ENCODE measurements around the gene HIP1.

DNA sequence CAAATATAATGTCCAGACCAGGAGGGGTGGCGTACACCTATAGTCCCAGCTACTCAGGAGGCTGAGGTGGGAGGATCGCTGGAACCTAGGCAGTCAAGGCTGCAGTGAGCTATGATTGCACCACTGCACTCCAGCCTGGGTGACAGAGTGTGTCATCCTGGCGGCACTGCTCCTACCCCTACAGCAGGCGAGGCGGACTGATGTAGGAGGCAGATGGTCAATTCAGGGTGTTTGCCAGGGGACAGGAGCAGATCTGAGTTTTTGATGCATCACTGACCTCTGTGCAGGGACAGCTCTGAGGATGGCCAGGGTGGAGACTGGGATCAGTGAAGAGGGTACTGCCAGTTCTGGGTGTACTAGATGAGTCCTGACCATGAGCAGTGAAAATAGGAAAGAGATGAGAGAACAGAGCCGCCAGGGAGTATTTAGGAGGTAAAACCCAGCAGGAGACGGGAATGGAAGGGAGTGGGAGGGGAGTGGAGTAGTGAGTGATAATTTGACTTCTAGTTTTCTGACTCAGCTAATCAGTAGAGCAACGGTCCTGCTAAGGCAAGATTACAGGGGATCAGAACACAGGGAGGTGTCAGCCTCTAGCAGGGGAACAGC, 75.3 kb downstream of the HIP1 start:
- TF ChIP-seq GABPA (IDR thresholded peaks at IDR 0.05; ENCODE audit: low read depth), result no peak
- TF ChIP-seq, protein P1, sequence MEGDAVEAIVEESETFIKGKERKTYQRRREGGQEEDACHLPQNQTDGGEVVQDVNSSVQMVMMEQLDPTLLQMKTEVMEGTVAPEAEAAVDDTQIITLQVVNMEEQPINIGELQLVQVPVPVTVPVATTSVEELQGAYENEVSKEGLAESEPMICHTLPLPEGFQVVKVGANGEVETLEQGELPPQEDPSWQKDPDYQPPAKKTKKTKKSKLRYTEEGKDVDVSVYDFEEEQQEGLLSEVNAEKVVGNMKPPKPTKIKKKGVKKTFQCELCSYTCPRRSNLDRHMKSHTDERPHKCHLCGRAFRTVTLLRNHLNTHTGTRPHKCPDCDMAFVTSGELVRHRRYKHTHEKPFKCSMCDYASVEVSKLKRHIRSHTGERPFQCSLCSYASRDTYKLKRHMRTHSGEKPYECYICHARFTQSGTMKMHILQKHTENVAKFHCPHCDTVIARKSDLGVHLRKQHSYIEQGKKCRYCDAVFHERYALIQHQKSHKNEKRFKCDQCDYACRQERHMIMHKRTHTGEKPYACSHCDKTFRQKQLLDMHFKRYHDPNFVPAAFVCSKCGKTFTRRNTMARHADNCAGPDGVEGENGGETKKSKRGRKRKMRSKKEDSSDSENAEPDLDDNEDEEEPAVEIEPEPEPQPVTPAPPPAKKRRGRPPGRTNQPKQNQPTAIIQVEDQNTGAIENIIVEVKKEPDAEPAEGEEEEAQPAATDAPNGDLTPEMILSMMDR (IDR thresholded peaks at IDR 0.05), result no peak
- TF ChIP-seq, protein P2, sequence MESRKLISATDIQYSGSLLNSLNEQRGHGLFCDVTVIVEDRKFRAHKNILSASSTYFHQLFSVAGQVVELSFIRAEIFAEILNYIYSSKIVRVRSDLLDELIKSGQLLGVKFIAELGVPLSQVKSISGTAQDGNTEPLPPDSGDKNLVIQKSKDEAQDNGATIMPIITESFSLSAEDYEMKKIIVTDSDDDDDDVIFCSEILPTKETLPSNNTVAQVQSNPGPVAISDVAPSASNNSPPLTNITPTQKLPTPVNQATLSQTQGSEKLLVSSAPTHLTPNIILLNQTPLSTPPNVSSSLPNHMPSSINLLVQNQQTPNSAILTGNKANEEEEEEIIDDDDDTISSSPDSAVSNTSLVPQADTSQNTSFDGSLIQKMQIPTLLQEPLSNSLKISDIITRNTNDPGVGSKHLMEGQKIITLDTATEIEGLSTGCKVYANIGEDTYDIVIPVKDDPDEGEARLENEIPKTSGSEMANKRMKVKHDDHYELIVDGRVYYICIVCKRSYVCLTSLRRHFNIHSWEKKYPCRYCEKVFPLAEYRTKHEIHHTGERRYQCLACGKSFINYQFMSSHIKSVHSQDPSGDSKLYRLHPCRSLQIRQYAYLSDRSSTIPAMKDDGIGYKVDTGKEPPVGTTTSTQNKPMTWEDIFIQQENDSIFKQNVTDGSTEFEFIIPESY (IDR thresholded peaks at IDR 0.05; ENCODE audit: borderline replicate concordance, low read depth), result no peak
- TF ChIP-seq POLR2AphosphoS5 (IDR thresholded peaks at IDR 0.05; ENCODE audit: low read depth, low read length), result no peak
- no peak for TF ChIP-seq TAF1 (IDR thresholded peaks at IDR 0.05; ENCODE audit: borderline replicate concordance, low read depth, low read length)
- TF ChIP-seq, protein P3, sequence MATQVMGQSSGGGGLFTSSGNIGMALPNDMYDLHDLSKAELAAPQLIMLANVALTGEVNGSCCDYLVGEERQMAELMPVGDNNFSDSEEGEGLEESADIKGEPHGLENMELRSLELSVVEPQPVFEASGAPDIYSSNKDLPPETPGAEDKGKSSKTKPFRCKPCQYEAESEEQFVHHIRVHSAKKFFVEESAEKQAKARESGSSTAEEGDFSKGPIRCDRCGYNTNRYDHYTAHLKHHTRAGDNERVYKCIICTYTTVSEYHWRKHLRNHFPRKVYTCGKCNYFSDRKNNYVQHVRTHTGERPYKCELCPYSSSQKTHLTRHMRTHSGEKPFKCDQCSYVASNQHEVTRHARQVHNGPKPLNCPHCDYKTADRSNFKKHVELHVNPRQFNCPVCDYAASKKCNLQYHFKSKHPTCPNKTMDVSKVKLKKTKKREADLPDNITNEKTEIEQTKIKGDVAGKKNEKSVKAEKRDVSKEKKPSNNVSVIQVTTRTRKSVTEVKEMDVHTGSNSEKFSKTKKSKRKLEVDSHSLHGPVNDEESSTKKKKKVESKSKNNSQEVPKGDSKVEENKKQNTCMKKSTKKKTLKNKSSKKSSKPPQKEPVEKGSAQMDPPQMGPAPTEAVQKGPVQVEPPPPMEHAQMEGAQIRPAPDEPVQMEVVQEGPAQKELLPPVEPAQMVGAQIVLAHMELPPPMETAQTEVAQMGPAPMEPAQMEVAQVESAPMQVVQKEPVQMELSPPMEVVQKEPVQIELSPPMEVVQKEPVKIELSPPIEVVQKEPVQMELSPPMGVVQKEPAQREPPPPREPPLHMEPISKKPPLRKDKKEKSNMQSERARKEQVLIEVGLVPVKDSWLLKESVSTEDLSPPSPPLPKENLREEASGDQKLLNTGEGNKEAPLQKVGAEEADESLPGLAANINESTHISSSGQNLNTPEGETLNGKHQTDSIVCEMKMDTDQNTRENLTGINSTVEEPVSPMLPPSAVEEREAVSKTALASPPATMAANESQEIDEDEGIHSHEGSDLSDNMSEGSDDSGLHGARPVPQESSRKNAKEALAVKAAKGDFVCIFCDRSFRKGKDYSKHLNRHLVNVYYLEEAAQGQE (IDR thresholded peaks at IDR 0.05; ENCODE audit: low read depth, low read length), result no peak
- TF ChIP-seq FOXM1 (IDR thresholded peaks at IDR 0.05; ENCODE audit: low read depth), result no peak
- TF ChIP-seq, protein P4, sequence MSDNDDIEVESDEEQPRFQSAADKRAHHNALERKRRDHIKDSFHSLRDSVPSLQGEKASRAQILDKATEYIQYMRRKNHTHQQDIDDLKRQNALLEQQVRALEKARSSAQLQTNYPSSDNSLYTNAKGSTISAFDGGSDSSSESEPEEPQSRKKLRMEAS (IDR thresholded peaks at IDR 0.05; ENCODE audit: low read depth), result no peak
- TF ChIP-seq RCOR1 (IDR thresholded peaks at IDR 0.05; ENCODE audit: low read length), result no peak
- TF ChIP-seq, protein P5, sequence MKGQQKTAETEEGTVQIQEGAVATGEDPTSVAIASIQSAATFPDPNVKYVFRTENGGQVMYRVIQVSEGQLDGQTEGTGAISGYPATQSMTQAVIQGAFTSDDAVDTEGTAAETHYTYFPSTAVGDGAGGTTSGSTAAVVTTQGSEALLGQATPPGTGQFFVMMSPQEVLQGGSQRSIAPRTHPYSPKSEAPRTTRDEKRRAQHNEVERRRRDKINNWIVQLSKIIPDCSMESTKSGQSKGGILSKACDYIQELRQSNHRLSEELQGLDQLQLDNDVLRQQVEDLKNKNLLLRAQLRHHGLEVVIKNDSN (IDR thresholded peaks at IDR 0.05; ENCODE audit: borderline replicate concordance, low read depth), result no peak
- TF ChIP-seq, protein P6, sequence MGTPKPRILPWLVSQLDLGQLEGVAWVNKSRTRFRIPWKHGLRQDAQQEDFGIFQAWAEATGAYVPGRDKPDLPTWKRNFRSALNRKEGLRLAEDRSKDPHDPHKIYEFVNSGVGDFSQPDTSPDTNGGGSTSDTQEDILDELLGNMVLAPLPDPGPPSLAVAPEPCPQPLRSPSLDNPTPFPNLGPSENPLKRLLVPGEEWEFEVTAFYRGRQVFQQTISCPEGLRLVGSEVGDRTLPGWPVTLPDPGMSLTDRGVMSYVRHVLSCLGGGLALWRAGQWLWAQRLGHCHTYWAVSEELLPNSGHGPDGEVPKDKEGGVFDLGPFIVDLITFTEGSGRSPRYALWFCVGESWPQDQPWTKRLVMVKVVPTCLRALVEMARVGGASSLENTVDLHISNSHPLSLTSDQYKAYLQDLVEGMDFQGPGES (IDR thresholded peaks at IDR 0.05; ENCODE audit: low read depth, low read length), result no peak
